SK-N-SH (cell line): ENCODE results near the gene BMPR1B. TPM values are rescaled to one million over a fixed set of nuclear protein-coding genes. Genes with fewer than 3 reads are reported as not detected.
A peak's percentile ranks its signal among the peaks of the same experiment; 100 is the strongest.

Experiments used
- CTCF ChIA-PET: fragments of 300-600, 350-600 bp; formaldehyde crosslinking; extraction: SDS; loops from one replicate; lab custom pipeline; 2021; lab: Yijun Ruan, JAX
- POLR2A ChIA-PET: fragments of 350-600 bp; sonication (Branson Sonifier 250); formaldehyde crosslinking; extraction: SDS; loops from one replicate; lab custom pipeline; 2020; ENCODE audit warnings: antibody characterized with exemption, inconsistent platforms; lab: Yijun Ruan, JAX
- DNase-seq: peaks from one replicate; pipeline ENCODE4 v3.0.0; 2012
- H2AFZ ChIP-seq: fragments of 200-600 bp; sonication (generic); 2 replicates; pipeline ENCODE4 v1.8.1; 2016; ENCODE audit warnings: antibody characterized with exemption, mild to moderate bottlenecking, low read depth
- H3F3A ChIP-seq: fragments of 200-600 bp; sonication (generic); replicated peaks from 2 replicates; pipeline ENCODE3; 2016; ENCODE audit warnings: antibody characterized with exemption, mild to moderate bottlenecking; ENCODE audit not compliant: insufficient read depth
- H3K27ac ChIP-seq, 2 experiments: fragments of 200-500 bp in 1 of 2; fragments of 200-600 bp in 1 of 2; sonication (Bioruptor generic) in 1 of 2; sonication (generic), shearing (Covaris generic) in 1 of 2; 2 replicates each; pipeline versions ENCODE4 v1.5.1 to v1.6.1; 2014 to 2016; ENCODE audit warnings: low read depth in 2 of 2, inconsistent platforms in 1 of 2, low read length in 1 of 2, mild to moderate bottlenecking in 1 of 2, mixed read lengths in 1 of 2
- H3K27me3 ChIP-seq: fragments of 200-600 bp; sonication (generic), shearing (Covaris generic); 2 replicates; pipeline ENCODE4 v1.6.1; 2016; ENCODE audit warnings: mixed run types; ENCODE audit not compliant: insufficient read depth
- H3K36me3 ChIP-seq, 2 experiments: fragments of 200-500 bp in 1 of 2; fragments of 200-600 bp in 1 of 2; sonication (Bioruptor generic) in 1 of 2; sonication (generic) in 1 of 2; replicated peaks in 1 of 2; 2 replicates each; pipeline versions ENCODE3 to v1.5.1; 2014 to 2016; ENCODE audit warnings: low read length in 1 of 2, mild to moderate bottlenecking in 1 of 2; ENCODE audit not compliant: insufficient read depth in 2 of 2, control insufficient read depth in 1 of 2
- H3K4me1 ChIP-seq, 2 experiments: fragments of 200-500 bp in 1 of 2; fragments of 200-600 bp in 1 of 2; sonication (Bioruptor generic) in 1 of 2; sonication (generic), shearing (Covaris generic) in 1 of 2; 2 replicates each; pipeline versions ENCODE4 v1.5.1 to v1.6.1; 2014 to 2016; ENCODE audit warnings: low read depth in 1 of 2, low read length in 1 of 2, mixed run types in 1 of 2; ENCODE audit not compliant: insufficient read depth in 2 of 2, control insufficient read depth in 1 of 2
- H3K4me2 ChIP-seq: fragments of 200-600 bp; sonication (generic), shearing (Covaris generic); 2 replicates; pipeline ENCODE4 v1.6.1; 2017; ENCODE audit warnings: mixed run types
- H3K4me3 ChIP-seq, 2 experiments: fragments of 200-500 bp in 1 of 2; fragments of 200-600 bp in 1 of 2; sonication (Bioruptor generic) in 1 of 2; sonication (generic), shearing (Covaris generic) in 1 of 2; 2 replicates each; pipeline versions ENCODE4 v1.5.1 to v1.8.1; 2014 to 2016; ENCODE audit warnings: low read depth in 2 of 2, inconsistent platforms in 1 of 2, low read length in 1 of 2, mild to moderate bottlenecking in 1 of 2, mixed read lengths in 1 of 2, moderate library complexity in 1 of 2
- H3K79me2 ChIP-seq: fragments of 200-600 bp; sonication (generic); 2 replicates; pipeline ENCODE4 v1.8.1; 2017; ENCODE audit warnings: mild to moderate bottlenecking; ENCODE audit not compliant: insufficient read depth
- H3K9ac ChIP-seq: fragments of 200-600 bp; sonication (generic); 2 replicates; pipeline ENCODE4 v1.6.1; 2017; ENCODE audit warnings: mixed run types
- H3K9me2 ChIP-seq: fragments of 200-600 bp; sonication (generic); 2 replicates; pipeline ENCODE4 v1.6.1; 2017; ENCODE audit warnings: mixed run types
- H3K9me3 ChIP-seq: fragments of 200-600 bp; sonication (generic); 2 replicates; pipeline ENCODE4 v1.6.1; 2017; ENCODE audit warnings: mixed run types, mild to moderate bottlenecking, moderate library complexity
- H4K20me1 ChIP-seq: fragments of 200-600 bp; sonication (generic); 2 replicates; pipeline ENCODE4 v1.6.1; 2017; ENCODE audit warnings: mild to moderate bottlenecking, mixed run types; ENCODE audit not compliant: insufficient read depth
- EZH2phosphoT487 ChIP-seq: fragments of 200-600 bp; sonication (generic); IDR thresholded peaks from 2 replicates; pipeline ENCODE4 v1.6.1; 2017; ENCODE audit warnings: low read depth, mixed run types, mild to moderate bottlenecking, antibody characterized with exemption, moderate library complexity, borderline replicate concordance
- FOSL2 ChIP-seq: IDR thresholded peaks from 2 replicates; pipeline ENCODE4 v1.4.0; 2012; ENCODE audit warnings: low read depth, mild to moderate bottlenecking, moderate library complexity, borderline replicate concordance
- GATA2 ChIP-seq: sonication (generic); formaldehyde crosslinking; IDR thresholded peaks from 2 replicates; pipeline ENCODE4 v1.5.0; 2020; ENCODE audit warnings: mild to moderate bottlenecking, missing genetic modification reagents
- JUND ChIP-seq: IDR thresholded peaks from 2 replicates; pipeline ENCODE4 v1.4.0; 2012
- RCOR1 ChIP-seq: fragments of 150-350 bp; IDR thresholded peaks from 2 replicates; pipeline ENCODE4 v1.6.1; 2017; ENCODE audit warnings: antibody characterized with exemption, low read length
- TAF1 ChIP-seq: IDR thresholded peaks from 2 replicates; pipeline ENCODE4 v1.6.1; 2012; ENCODE audit warnings: low read depth, mild to moderate bottlenecking, low read length, moderate library complexity, borderline replicate concordance
- YY1 ChIP-seq: IDR thresholded peaks from 2 replicates; pipeline ENCODE4 v1.4.0; 2012; ENCODE audit warnings: low read depth, mild to moderate bottlenecking
- WGBS: methylation state at CpG from one replicate; pipeline ENCODE4 v1.1.6; 2017; ENCODE audit warnings: low lambda C conversion rate; 5-methylcytosine and 5-hydroxymethylcytosine counted together
- polyA plus RNA-seq, 3 experiments: library from polyadenylated mRNA; depleted of rRNA; stranded (reverse); fragments of >200 nt; gene quantifications; 2 replicates each; pipeline ENCODE4 v1.2.3, GENCODE V29; 2012
- TF ChIP-seq, protein P1 (sequence below): fragments of 200-600 bp; sonication (generic); IDR thresholded peaks from 2 replicates; pipeline ENCODE4 v1.6.1; 2017; ENCODE audit warnings: antibody characterized with exemption, mild to moderate bottlenecking, moderate library complexity

Gene BMPR1B
- polyA plus RNA-seq, 1 of the 3 experiments (the other 2 are of a cell fraction) = 0.16 TPM

DNA sequence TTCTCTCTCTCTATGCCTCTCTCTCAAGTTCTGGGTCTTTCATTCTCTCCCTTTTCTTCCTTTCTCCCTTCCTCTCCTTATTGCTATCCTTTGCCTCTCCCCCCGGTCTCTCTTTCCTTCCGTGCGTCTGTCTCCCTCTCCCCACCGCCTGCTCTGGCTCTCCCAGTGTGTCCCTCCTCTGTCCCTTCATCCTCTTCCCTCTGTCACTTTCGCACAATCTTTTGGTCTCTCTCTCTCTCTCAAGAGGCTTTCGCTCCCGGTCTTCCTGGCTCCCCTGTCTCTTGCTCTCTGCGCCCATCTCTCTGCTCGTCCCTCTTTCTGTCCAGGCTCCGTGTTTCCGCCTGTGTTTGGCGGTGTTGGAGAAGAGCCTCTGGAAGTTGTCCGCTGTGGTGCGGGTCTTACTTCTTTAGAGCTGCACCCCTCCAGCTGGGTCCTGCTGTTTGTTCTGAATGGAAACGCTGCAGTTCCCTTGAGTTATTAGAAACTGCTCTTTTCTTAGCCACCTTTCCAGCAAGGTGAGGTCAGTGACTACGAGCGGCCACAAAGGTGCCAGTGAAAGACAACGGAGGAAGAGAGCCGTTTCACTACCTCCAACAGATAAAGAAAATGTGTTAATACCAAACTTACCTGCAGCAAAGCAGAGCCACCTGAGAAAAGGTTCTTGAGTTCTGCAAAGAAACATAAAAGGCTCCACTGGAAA lies 1.1 kb downstream of the BMPR1B start:
- Histone ChIP-seq H3K27me3 (peaks cover 24% of the 10 kb centered on the region; the same call in 1 of the 2 replicates), H4K20me1 (no peaks in the 10 kb centered on the region), H2AFZ (peak overlapping the region; percentile 67), H3K9me3 (no peaks in the 10 kb centered on the region), H3K4me1 (peaks cover 0 to 15% of the 10 kb centered on the region in 2 experiments; a peak in 2 of 4 replicates), H3K36me3 (no peaks in the 10 kb centered on the region), H3K79me2 (no peaks in the 10 kb centered on the region), H3K9me2 (no peaks in the 10 kb centered on the region), H3K9ac (no peak overlapping the region), H3K4me2 (peak overlapping the region; percentile 72; the same call in 1 of the 2 replicates), H3K4me3 (peak overlapping the region; percentile 47 to 65; a peak in 3 of 4 replicates), H3F3A (peaks cover 5% of the 10 kb centered on the region), H3K27ac (peak overlapping the region in 1 of 2 experiments; percentile 86; a peak in 1 of 4 replicates)
- DNase-seq = peak; percentile 48
- TF ChIP-seq RCOR1 (no peak; the same call in 1 of the 2 replicates), FOSL2 (no peak), JUND (no peak), YY1 (no peak), EZH2phosphoT487 (0 out of 2 replicates have a peak, but pooled peaks have one; percentile 19)
- TF ChIP-seq, protein P1, sequence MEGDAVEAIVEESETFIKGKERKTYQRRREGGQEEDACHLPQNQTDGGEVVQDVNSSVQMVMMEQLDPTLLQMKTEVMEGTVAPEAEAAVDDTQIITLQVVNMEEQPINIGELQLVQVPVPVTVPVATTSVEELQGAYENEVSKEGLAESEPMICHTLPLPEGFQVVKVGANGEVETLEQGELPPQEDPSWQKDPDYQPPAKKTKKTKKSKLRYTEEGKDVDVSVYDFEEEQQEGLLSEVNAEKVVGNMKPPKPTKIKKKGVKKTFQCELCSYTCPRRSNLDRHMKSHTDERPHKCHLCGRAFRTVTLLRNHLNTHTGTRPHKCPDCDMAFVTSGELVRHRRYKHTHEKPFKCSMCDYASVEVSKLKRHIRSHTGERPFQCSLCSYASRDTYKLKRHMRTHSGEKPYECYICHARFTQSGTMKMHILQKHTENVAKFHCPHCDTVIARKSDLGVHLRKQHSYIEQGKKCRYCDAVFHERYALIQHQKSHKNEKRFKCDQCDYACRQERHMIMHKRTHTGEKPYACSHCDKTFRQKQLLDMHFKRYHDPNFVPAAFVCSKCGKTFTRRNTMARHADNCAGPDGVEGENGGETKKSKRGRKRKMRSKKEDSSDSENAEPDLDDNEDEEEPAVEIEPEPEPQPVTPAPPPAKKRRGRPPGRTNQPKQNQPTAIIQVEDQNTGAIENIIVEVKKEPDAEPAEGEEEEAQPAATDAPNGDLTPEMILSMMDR = no peak
- ChIA-PET POLR2A (interaction anchor here (1.0 to 1.3 kb wide), 5 partner anchors 106 to 366 kb away, joined by 3 to 4 read pairs (median 3); no protein-coding TSS in a partner anchor), CTCF (interaction anchor here (0.9 to 1.6 kb wide), 5 partner anchors 8 to 336 kb away, joined by 3 to 6 read pairs (median 4); no protein-coding TSS in a partner anchor)
- WGBS = 36% methylated on average over 19 of the region's 19 CpGs

DNA sequence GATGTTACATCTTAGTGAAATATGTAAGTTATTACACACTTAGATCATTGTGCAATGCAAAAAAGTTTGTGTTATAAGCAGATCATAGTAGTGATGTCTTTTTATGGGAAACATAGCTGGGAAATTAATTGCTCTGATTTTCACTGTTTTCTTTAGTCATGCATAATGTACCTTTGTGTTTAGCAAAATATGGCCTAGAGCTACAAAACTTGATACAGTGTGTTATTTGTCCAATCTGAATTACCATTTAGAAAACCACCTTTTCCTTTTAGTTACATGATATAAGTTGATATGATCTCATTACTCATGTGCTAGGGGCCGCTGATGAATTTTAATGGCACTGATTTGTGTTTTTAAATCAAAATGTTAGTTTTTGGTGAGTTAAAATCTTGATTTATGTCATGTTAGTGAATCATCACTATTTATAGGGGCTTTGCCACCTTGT lies 2.0 kb downstream of the BMPR1B start:
- DNase-seq = no peak
- Histone ChIP-seq H3K79me2 (no peaks in the 10 kb centered on the region), H3K9ac (no peak overlapping the region), H3K4me3 (no peak overlapping the region; a peak in 1 of 4 replicates), H3K36me3 (no peaks in the 10 kb centered on the region), H3K9me2 (no peaks in the 10 kb centered on the region), H3K4me1 (peaks cover 0 to 18% of the 10 kb centered on the region in 2 experiments; a peak in 2 of 4 replicates), H3K27ac (peak overlapping the region in 1 of 2 experiments; percentile 56; a peak in 1 of 4 replicates), H3F3A (peaks cover 5% of the 10 kb centered on the region), H3K27me3 (peaks cover 24% of the 10 kb centered on the region; the same call in 1 of the 2 replicates), H3K9me3 (no peaks in the 10 kb centered on the region), H2AFZ (no peak overlapping the region), H3K4me2 (no peak overlapping the region), H4K20me1 (no peaks in the 10 kb centered on the region)
- TF ChIP-seq GATA2 (CRISPR knock-in tag) (peak; percentile 52), TAF1 (no peak), YY1 (no peak)
- CTCF ChIA-PET = interaction anchor here (0.9 to 1.4 kb wide), 4 partner anchors 78 to 335 kb away, joined by 3 to 6 read pairs (median 4); no protein-coding TSS in a partner anchor
- WGBS = 88% methylated on average over 1 of the region's 1 CpG
- POLR2A ChIA-PET = interaction anchor here (1.0 kb wide), 1 partner anchor 107 kb away, joined by 3 read pairs; no protein-coding TSS in a partner anchor
